ENCODE data around the gene GSTA1. TPM values are rescaled to one million over a fixed set of nuclear protein-coding genes. Genes with fewer than 3 reads are reported as not detected.
"Not testable (repeated sequence)": the region's sequence is repeated elsewhere in the genome, so short reads cannot be mapped to it uniquely, and the experiment has no call there.

The GSTA1 gene
- total RNA-seq, 4 donors from 2014 or later: 1.9 TPM; not detected in 3

DNA sequence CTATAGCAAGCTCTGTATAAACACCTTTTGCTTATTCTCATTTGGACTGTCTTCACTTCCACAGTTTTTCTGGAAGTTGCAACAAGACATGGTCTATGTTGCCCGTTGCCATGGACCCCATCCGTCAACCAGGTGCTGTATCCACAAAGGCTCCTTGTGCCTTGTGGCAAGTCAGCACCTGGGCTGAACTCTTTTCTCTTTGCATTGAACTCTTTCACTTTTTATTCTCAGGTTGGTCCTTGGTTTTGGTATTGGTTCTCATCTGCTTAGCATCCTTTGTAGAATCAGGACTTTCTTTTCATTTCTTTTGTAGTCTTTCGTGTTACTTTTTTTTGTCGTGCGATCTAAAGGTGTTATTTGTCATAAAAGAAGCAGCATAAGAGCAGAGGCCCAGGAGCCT, 5.0 kb upstream of the GSTA1 start:
- no peak for TF ChIP-seq POLR2A (IDR thresholded peaks at IDR 0.05)
- TF ChIP-seq, protein P1, sequence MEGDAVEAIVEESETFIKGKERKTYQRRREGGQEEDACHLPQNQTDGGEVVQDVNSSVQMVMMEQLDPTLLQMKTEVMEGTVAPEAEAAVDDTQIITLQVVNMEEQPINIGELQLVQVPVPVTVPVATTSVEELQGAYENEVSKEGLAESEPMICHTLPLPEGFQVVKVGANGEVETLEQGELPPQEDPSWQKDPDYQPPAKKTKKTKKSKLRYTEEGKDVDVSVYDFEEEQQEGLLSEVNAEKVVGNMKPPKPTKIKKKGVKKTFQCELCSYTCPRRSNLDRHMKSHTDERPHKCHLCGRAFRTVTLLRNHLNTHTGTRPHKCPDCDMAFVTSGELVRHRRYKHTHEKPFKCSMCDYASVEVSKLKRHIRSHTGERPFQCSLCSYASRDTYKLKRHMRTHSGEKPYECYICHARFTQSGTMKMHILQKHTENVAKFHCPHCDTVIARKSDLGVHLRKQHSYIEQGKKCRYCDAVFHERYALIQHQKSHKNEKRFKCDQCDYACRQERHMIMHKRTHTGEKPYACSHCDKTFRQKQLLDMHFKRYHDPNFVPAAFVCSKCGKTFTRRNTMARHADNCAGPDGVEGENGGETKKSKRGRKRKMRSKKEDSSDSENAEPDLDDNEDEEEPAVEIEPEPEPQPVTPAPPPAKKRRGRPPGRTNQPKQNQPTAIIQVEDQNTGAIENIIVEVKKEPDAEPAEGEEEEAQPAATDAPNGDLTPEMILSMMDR (IDR thresholded peaks at IDR 0.05): no peak
- intact Hi-C loops (cut with DNase I): no loop called here
- Histone ChIP-seq H3K9me3 (no peaks in the 10 kb centered on the region), H3K27ac (no peak overlapping the region), H3K4me1 (no peaks in the 10 kb centered on the region), H3K4me3 (replicated peaks in 1 of 3) (no peak overlapping the region), H3K27me3 (no peaks in the 10 kb centered on the region), H3K36me3 (no peaks in the 10 kb centered on the region)
- WGBS, 2 donors: 92 to 96% methylated on average over 5 of the region's 5 CpGs
- no peak for DNase-seq

DNA sequence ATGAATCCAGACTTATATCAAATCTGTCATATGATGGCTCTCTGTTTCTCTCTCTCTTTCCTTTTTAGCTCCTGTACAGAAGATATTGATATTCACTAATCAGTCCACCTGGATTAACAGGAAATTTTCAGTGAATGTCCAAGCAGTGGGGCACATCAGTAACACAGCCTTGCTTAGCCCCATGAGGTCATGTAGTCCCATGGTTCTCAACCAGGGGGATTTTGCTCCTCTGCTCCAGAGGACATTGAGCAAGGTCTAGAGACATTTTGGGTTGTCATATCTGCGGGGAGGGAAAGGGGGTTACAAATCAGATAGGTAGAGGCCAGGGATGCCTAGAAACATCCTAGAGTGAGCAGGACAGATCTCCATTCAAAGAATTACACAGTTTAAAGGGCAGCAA, 810 bp downstream of the GSTA1 start:
- Histone ChIP-seq H3K4me1 (no peaks in the 10 kb centered on the region), H3K9me3 (no peaks in the 10 kb centered on the region), H3K36me3 (no peaks in the 10 kb centered on the region), H3K4me3 (replicated peaks in 1 of 3) (no peak overlapping the region), H3K27ac (no peak overlapping the region), H3K27me3 (no peaks in the 10 kb centered on the region)
- DNase-seq: no peak
- 100% methylated on average over 1 of the region's 1 CpG for WGBS, 2 donors
- no peak for TF ChIP-seq POLR2A (IDR thresholded peaks at IDR 0.05)
- TF ChIP-seq, protein P1 (IDR thresholded peaks at IDR 0.05): no peak
- intact Hi-C loops (cut with DNase I): no loop called here

DNA sequence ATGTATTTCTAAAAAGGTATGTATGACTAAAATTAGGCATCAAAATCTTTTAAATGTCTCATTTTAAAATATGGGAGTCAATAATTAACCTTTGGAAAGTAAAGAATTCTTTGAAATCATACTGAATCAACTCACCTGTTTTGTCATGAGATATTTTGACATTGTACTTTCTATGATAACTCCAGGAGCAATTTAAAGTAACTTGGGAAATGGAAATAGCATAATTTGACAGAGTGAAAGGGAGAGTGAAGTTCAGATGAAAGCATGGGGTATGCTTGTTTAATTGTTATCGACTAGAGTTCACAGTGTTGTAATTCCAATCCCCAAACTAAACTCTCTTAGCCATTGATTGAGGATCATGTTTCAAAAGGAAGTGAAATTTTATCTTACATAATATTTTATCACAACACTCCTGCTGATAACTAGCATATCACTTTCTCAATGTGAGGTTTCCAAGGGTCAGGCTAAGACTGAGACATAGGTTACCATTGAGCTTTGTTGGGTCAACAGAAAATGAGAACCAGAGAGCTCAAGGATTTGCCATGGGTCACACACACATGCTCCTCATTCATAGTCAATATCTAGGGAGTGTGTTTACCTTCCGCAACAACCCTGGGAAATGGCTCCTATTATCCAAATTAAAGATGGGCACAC, 2.3 kb downstream of the GSTA1 start:
- no peak for DNase-seq
- Histone ChIP-seq H3K27ac (no peak overlapping the region), H3K9me3 (no peaks in the 10 kb centered on the region), H3K27me3 (no peaks in the 10 kb centered on the region), H3K36me3 (no peaks in the 10 kb centered on the region), H3K4me3 (replicated peaks in 1 of 3) (no peak overlapping the region), H3K4me1 (no peaks in the 10 kb centered on the region)
- WGBS, 2 donors: 82 to 94% methylated on average over 2 of the region's 2 CpGs
- intact Hi-C loops (cut with DNase I): no loop called here
- TF ChIP-seq, protein P1 (IDR thresholded peaks at IDR 0.05): no peak
- TF ChIP-seq POLR2A (IDR thresholded peaks at IDR 0.05): no peak

DNA sequence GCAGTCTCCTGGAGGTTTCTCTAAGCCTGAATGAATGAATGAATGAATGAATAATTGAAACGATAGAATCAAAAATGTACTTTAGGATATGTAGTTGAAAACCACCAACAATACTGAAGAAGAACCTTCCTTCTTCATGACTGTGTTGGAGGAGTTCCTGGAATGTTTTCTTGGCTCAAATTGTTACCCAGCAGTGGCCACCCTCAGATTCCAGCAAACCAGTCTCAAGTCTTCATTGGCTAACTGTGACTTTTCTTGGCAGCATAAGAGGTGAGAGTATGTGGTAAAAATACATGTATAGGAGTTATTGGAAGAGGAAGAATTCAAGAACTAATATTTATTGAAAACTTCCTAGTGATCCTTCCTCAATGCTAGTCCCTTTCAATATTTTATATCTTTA, 4.3 kb downstream of the GSTA1 start:
- H3K4me1 ChIP-seq; H3K27ac ChIP-seq; H3K27me3 ChIP-seq; H3K9me3 ChIP-seq; DNase-seq; H3K4me3 ChIP-seq (replicated peaks in 1 of 3); intact Hi-C loops (cut with DNase I); H3K36me3 ChIP-seq: not testable (repeated sequence)
- WGBS, 2 donors: 84 to 94% methylated on average over 1 of the region's 1 CpG

DNA sequence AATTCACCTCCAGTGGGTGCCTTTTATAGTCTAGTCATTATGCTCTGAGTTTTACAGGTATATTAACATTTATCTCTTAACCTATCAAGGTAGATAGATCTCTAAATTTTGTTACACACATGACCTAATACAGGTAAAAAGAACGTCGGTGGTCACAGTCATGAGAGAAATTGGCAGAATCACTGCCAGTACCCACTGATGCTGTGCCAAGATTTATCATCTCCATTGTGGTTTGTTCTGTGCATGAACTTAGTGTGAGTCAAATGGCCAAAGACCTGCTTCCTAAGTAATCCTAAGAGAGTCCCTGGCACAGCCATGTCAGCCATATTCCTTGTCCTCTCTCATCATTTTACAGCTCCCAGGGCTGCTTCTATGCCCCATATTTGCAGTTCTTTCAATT, 9.2 kb downstream of the GSTA1 start:
- DNase-seq; H3K36me3 ChIP-seq; H3K9me3 ChIP-seq; H3K4me3 ChIP-seq (replicated peaks in 1 of 3); H3K27ac ChIP-seq; H3K27me3 ChIP-seq; intact Hi-C loops (cut with DNase I); H3K4me1 ChIP-seq: not testable (repeated sequence)
- 89 to 98% methylated on average over 2 of the region's 2 CpGs for WGBS, 2 donors

DNA sequence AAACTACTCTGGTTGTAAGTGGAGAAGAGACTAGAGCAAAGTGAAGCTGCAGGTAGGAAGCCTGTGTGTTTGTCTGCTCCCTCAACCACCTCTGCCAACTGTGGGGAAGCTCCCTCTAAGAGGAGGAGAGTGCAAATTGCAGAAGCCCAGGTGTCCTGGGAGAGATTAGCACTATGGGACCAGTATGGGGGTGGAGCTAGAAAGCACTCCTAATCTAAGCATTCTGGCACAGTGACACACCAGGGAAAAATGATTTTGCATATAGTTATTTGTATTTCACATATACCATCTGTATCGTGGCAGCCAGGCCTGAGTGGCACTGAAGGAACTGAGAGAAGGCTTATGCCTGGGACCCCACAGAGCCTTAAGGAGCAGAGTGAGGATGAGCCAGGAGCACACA, 12.8 kb downstream of the GSTA1 start:
- Histone ChIP-seq H3K27ac (no peak overlapping the region), H3K9me3 (no peaks in the 10 kb centered on the region), H3K27me3 (no peaks in the 10 kb centered on the region), H3K36me3 (no peaks in the 10 kb centered on the region), H3K4me3 (replicated peaks in 1 of 3) (no peak overlapping the region), H3K4me1 (no peaks in the 10 kb centered on the region)
- intact Hi-C loops (cut with DNase I): no loop called here
- no peak for DNase-seq
- WGBS, 2 donors: 0% methylated on average over 1 of the region's 1 CpG
- no peak for TF ChIP-seq POLR2A (IDR thresholded peaks at IDR 0.05)
- TF ChIP-seq, protein P1 (IDR thresholded peaks at IDR 0.05): no peak

DNA sequence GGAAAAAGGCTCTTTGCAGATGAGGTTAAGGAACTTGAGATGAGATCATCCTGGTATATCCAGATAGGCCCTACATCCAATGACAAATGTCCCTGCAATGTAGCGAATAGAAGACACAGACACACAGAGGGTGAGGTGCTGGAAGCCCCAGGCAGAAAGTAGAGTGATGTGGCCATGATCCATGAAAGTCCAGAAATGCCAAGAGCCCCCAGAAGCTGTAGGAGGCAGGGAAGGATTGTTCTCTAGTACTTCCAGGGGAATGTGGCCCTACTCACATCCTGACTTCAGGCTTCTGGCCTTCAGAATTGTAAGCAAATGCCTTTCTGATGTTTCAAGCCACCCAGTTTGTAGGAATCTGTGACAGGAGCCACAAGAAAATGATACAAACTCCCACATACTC, 14.0 kb downstream of the GSTA1 start:
- 100% methylated on average over 1 of the region's 1 CpG for WGBS, 2 donors
- H3K27ac ChIP-seq; H3K4me1 ChIP-seq; H3K27me3 ChIP-seq; DNase-seq; intact Hi-C loops (cut with DNase I); H3K36me3 ChIP-seq; H3K4me3 ChIP-seq (replicated peaks in 1 of 3); H3K9me3 ChIP-seq: not testable (repeated sequence)
